ENCODE measurements around the gene CHST11. TPM values are rescaled to one million over a fixed set of nuclear protein-coding genes. Genes with fewer than 3 reads are reported as not detected.

CHST11 gene
- total and polyA plus RNA-seq, 10 of the 15 experiments (the other 5 are each of a cell fraction or from before 2014, with no cell fraction given) = 1.9 to 38.1 (median 17.2) TPM

DNA sequence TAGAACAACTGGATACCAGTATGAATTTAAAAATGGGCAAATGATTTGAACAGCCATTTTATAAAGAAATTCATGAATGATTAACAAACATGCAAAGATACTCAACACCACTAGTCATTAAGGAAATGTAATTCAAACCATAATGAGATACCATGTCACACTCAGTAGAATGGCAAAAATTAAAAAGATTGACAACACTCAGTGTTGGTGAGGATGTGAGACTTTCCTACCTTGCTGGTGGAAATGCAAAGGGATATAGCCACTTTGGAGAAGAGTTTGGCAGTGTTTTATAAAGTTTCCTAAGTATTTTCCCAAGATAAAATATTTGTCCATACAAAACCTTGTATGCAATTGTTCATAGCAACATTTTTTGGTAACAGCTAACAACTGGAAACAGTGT lies 6.0 kb upstream of the CHST11 start:
- Histone ChIP-seq H3K4me1 (ENCODE audit: control insufficient read depth, insufficient read depth, low read length) (no peaks in the 10 kb centered on the region), H3K9me3 (replicated peaks; ENCODE audit: control insufficient read depth, insufficient read depth, low read length) (no peaks in the 10 kb centered on the region; the same call in 1 of the 3 replicates), H3K79me2 (ENCODE audit: control insufficient read depth, insufficient read depth, low read length) (no peaks in the 10 kb centered on the region), H3K27ac (ENCODE audit: control insufficient read depth, insufficient read depth) (no peak overlapping the region), H3K9ac (ENCODE audit: control insufficient read depth, insufficient read depth, low read length) (no peak overlapping the region), H2AFZ (ENCODE audit: control insufficient read depth, low read depth, low read length) (no peak overlapping the region), H3K4me3 (no peak overlapping the region), H4K20me1 (ENCODE audit: control insufficient read depth, insufficient read depth) (no peaks in the 10 kb centered on the region), H3K4me2 (ENCODE audit: control insufficient read depth, insufficient read depth) (no peak overlapping the region), H3K27me3 (replicated peaks in 1 of 2; ENCODE audit: control insufficient read depth in 2 of 2, insufficient read depth in 2 of 2, low read length in 1 of 2) (no peaks in the 10 kb centered on the region), H3K36me3 (ENCODE audit: control insufficient read depth in 2 of 2, insufficient read depth in 2 of 2, low read length in 1 of 2) (no peaks in the 10 kb centered on the region)
- CTCF ChIA-PET = interaction anchor here (0.5 kb wide), 1 partner anchor 251 kb away, joined by 4 read pairs; no protein-coding TSS in a partner anchor
- no peak for ATAC-seq
- POLR2A ChIA-PET = no interaction called here
- no TSS peak for BruUV-seq (replicated peaks)
- in situ Hi-C loops (cut with MboI) = no loop called here
- RAD21 ChIA-PET (ENCODE audit: unreplicated experiment) = no interaction called here
- SMC1A ChIA-PET (ENCODE audit: uncharacterized antibody, unreplicated experiment) = interaction anchor here (1.2 kb wide), 1 partner anchor 12 kb away, joined by 3 read pairs; no protein-coding TSS in a partner anchor
- TF ChIP-seq NR2C2 (IDR thresholded peaks at IDR 0.05; ENCODE audit: borderline replicate concordance, control insufficient read depth, insufficient read length, low read depth) (no peak), RELB (IDR thresholded peaks at IDR 0.05; ENCODE audit: low read depth) (no peak), HCFC1 (IDR thresholded peaks at IDR 0.05; ENCODE audit: low read length) (no peak), KAT2A (conservative IDR thresholded peaks at IDR 0.05; ENCODE audit: control insufficient read depth, low read depth, low read length) (no peak), CBFB (IDR thresholded peaks at IDR 0.05; ENCODE audit: low read depth) (no peak), BACH1 (IDR thresholded peaks at IDR 0.05; ENCODE audit: borderline replicate concordance) (no peak), NR2F1 (conservative IDR thresholded peaks at IDR 0.05) (no peak), NFIC (IDR thresholded peaks at IDR 0.05; ENCODE audit: low read depth, low read length) (no peak), CREB1 (IDR thresholded peaks at IDR 0.05; ENCODE audit: low read depth) (no peak)
- no peak for DNase-seq (ENCODE audit: low read depth, low spot score)
- no peak for FAIRE-seq
- intact Hi-C loops (cut with micrococcal nuclease; ENCODE audit: unreplicated experiment) = no loop called here
